ENCODE data around the gene RTF1. TPM values are rescaled to one million over a fixed set of nuclear protein-coding genes. Genes with fewer than 3 reads are reported as not detected.
"Not testable (repeated sequence)": the region's sequence is repeated elsewhere in the genome, so short reads cannot be mapped to it uniquely, and the experiment has no call there.

Gene RTF1
- total RNA-seq, 4 donors from 2014 or later: 23.4 to 73.0 (median 37.2) TPM

- WGBS, 2 donors: 65 to 73% methylated on average over 3 of the region's 3 CpGs
- no peak for DNase-seq (ENCODE audit: low spot score in 2 of 2)
- TF ChIP-seq POLR2A (IDR thresholded peaks at IDR 0.05): no peak
- TF ChIP-seq, protein P1, sequence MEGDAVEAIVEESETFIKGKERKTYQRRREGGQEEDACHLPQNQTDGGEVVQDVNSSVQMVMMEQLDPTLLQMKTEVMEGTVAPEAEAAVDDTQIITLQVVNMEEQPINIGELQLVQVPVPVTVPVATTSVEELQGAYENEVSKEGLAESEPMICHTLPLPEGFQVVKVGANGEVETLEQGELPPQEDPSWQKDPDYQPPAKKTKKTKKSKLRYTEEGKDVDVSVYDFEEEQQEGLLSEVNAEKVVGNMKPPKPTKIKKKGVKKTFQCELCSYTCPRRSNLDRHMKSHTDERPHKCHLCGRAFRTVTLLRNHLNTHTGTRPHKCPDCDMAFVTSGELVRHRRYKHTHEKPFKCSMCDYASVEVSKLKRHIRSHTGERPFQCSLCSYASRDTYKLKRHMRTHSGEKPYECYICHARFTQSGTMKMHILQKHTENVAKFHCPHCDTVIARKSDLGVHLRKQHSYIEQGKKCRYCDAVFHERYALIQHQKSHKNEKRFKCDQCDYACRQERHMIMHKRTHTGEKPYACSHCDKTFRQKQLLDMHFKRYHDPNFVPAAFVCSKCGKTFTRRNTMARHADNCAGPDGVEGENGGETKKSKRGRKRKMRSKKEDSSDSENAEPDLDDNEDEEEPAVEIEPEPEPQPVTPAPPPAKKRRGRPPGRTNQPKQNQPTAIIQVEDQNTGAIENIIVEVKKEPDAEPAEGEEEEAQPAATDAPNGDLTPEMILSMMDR (IDR thresholded peaks at IDR 0.05): no peak
- intact Hi-C loops (cut with DNase I; ENCODE audit: low total_unique reads): no loop called here
- H3K4me3 ChIP-seq (ENCODE audit: low read depth, poor library complexity, severe bottlenecking): no peak overlapping the region
Observed at GRCh38 chr15:41411441-41411840, 5.5 kb upstream of the RTF1 start.

- WGBS, 2 donors: 28 to 32% methylated on average over 20 of the region's 20 CpGs
- intact Hi-C loops (cut with DNase I; ENCODE audit: low total_unique reads): no loop called here
- DNase-seq (ENCODE audit: low spot score in 2 of 2): no peak
- peak overlapping the region; percentile 67 for H3K4me3 ChIP-seq (ENCODE audit: low read depth, poor library complexity, severe bottlenecking)
- TF ChIP-seq, protein P1 (IDR thresholded peaks at IDR 0.05): no peak
- no peak for TF ChIP-seq POLR2A (IDR thresholded peaks at IDR 0.05)
Observed at GRCh38 chr15:41416128-41416741, 660 bp upstream of the RTF1 start.

- TF ChIP-seq POLR2A (IDR thresholded peaks at IDR 0.05): no peak
- TF ChIP-seq, protein P1 (IDR thresholded peaks at IDR 0.05): no peak
- H3K4me3 ChIP-seq (ENCODE audit: low read depth, poor library complexity, severe bottlenecking): peak overlapping the region; percentile 82
- peak; percentile 19 to 89 for DNase-seq (ENCODE audit: low spot score in 2 of 2)
- WGBS, 2 donors: 0 to 1% methylated on average over 30 to 37 of the region's 37 CpGs
- intact Hi-C loops (cut with DNase I; ENCODE audit: low total_unique reads): no loop called here
Observed at GRCh38 chr15:41417418-41418195, 712 bp downstream of the RTF1 start.

GRCh38 chr15:41423979-41424659 lies 7.2 kb downstream of the RTF1 start:
- DNase-seq (ENCODE audit: low spot score in 2 of 2): no peak
- 96 to 98% methylated on average over 7 of the region's 7 CpGs for WGBS, 2 donors
- intact Hi-C loops (cut with DNase I; ENCODE audit: low total_unique reads): no loop called here
- TF ChIP-seq, protein P1 (IDR thresholded peaks at IDR 0.05): no peak
- no peak for TF ChIP-seq POLR2A (IDR thresholded peaks at IDR 0.05)
- no peak overlapping the region for H3K4me3 ChIP-seq (ENCODE audit: low read depth, poor library complexity, severe bottlenecking)

- DNase-seq (ENCODE audit: low spot score in 2 of 2): no peak
- TF ChIP-seq, protein P1 (IDR thresholded peaks at IDR 0.05): no peak
- no peak for TF ChIP-seq POLR2A (IDR thresholded peaks at IDR 0.05)
- 93 to 97% methylated on average over 14 of the region's 14 CpGs for WGBS, 2 donors
- no peak overlapping the region for H3K4me3 ChIP-seq (ENCODE audit: low read depth, poor library complexity, severe bottlenecking)
- intact Hi-C loops (cut with DNase I; ENCODE audit: low total_unique reads): no loop called here
Observed at GRCh38 chr15:41424809-41425208, 7.9 kb downstream of the RTF1 start.

DNA sequence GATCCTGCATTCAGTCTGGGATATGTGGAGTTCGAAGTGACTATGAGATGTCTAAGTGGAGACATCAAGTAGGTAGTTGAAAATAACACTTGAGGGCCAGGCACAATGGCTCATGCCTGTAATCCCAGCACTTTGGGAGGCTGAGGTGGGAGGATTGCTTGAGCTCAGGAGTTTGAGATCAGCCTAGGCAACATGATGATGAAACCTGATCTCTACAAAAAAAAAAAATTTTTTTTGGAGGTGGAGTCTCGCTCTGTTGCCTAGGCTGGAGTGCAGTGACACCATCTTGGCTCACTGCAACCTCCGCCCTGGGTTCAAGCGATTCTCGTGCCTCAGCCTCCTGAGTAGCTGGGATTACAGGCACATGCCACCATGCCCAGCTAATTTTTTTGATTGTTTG lies 9.0 kb downstream of the RTF1 start:
- 90 to 96% methylated on average over 5 of the region's 5 CpGs for WGBS, 2 donors
- intact Hi-C loops (cut with DNase I; ENCODE audit: low total_unique reads); H3K4me3 ChIP-seq (ENCODE audit: low read depth, poor library complexity, severe bottlenecking); DNase-seq (ENCODE audit: low spot score in 2 of 2): not testable (repeated sequence)

Data from lower leg skin (tissue), 4 donors.